HCT116 (cell line): ENCODE data around the gene RARG. TPM values are rescaled to one million over a fixed set of nuclear protein-coding genes. Genes with fewer than 3 reads are reported as not detected.

Experiments used
- ATAC-seq: fragments of 200-7000 bp; cut with Tn5 transposase; 2 replicates; pipeline ENCODE4 v1.9.1; 2020; ENCODE audit warnings: mild to moderate bottlenecking, moderate library complexity
- BruUV-seq: library from RNA; stranded (reverse); fragments of 400-500 nt; replicated peaks from 2 replicates; lab custom pipeline; 2021; lab: Mats Ljungman, UMichigan
- CTCF ChIA-PET: fragments of 300-600 bp; sonication (Branson Sonifier 250); formaldehyde crosslinking; loops from one replicate; lab custom pipeline; 2021; ENCODE audit warnings: antibody characterized with exemption; lab: Charles Lee
- POLR2A ChIA-PET: fragments of 300-600, 350-600 bp; sonication (Branson Sonifier 250); formaldehyde crosslinking; loops from one replicate; lab custom pipeline; 2021; ENCODE audit warnings: antibody characterized with exemption; lab: Charles Lee
- RAD21 ChIA-PET, 2 experiments: fragments of 300-600 bp; sonication (Branson Sonifier 250); formaldehyde crosslinking; loops; one replicate each; lab custom pipeline; 2023; ENCODE audit warnings: low total read pairs in 2 of 2; ENCODE audit not compliant: uncharacterized antibody in 2 of 2, unreplicated experiment in 2 of 2, low non-redundant PET in 1 of 2; lab: Charles Lee
- DNase-seq: peaks from one replicate; pipeline ENCODE4 v3.0.0-alpha.2; 2010; ENCODE audit warnings: low read depth, low spot score
- H2AFZ ChIP-seq: fragments of 200-600 bp; shearing (Covaris generic), sonication (generic); 2 replicates; pipeline ENCODE4 v1.6.1; 2017; ENCODE audit warnings: low read depth, mixed run types, mixed read lengths, antibody characterized with exemption, low read length; ENCODE audit not compliant: poor library complexity, severe bottlenecking
- H3K27ac ChIP-seq: 2 replicates; pipeline ENCODE4 v1.5.1; 2012; ENCODE audit warnings: low read depth, low read length
- H3K27me3 ChIP-seq: fragments of 200-600 bp; sonication (generic); 2 replicates; pipeline ENCODE4 v1.6.1; 2016; ENCODE audit warnings: mixed run types, low read length, mixed read lengths; ENCODE audit not compliant: insufficient read depth
- H3K36me3 ChIP-seq, 2 experiments: fragments of 200-500 bp in 1 of 2; fragments of 200-600 bp in 1 of 2; sonication (Bioruptor generic) in 1 of 2; sonication (generic) in 1 of 2; 2 replicates each; pipeline versions ENCODE4 v1.5.1 to v1.6.1; 2014 to 2016; ENCODE audit warnings: low read length in 2 of 2, inconsistent platforms in 1 of 2, mixed read lengths in 1 of 2, mixed run types in 1 of 2; ENCODE audit not compliant: insufficient read depth in 2 of 2, control insufficient read depth in 1 of 2
- H3K4me1 ChIP-seq, 2 experiments: fragments of 200-600 bp in 1 of 2; sonication (generic) in 1 of 2; 2 replicates each; pipeline versions ENCODE4 v1.5.1 to v1.6.1; 2012 to 2017; ENCODE audit warnings: low read length in 2 of 2, inconsistent platforms in 1 of 2, mild to moderate bottlenecking in 1 of 2, mixed read lengths in 1 of 2, mixed run types in 1 of 2, moderate library complexity in 1 of 2; ENCODE audit not compliant: insufficient read depth in 2 of 2, control insufficient read depth in 1 of 2
- H3K4me2 ChIP-seq: fragments of 200-600 bp; sonication (generic); 2 replicates; pipeline ENCODE4 v1.6.1; 2017; ENCODE audit warnings: mixed run types, low read length, mixed read lengths
- H3K4me3 ChIP-seq, 2 experiments: fragments of 200-600 bp in 1 of 2; sonication (generic) in 1 of 2; replicated peaks in 1 of 2; 2 replicates each; pipeline ENCODE4 v1.5.1; 2011 to 2016; ENCODE audit warnings: low read length in 2 of 2, control low read depth in 1 of 2, low read depth in 1 of 2, mild to moderate bottlenecking in 1 of 2, mixed read lengths in 1 of 2, mixed run types in 1 of 2
- H3K79me2 ChIP-seq: fragments of 200-600 bp; sonication (generic); 2 replicates; pipeline ENCODE4 v1.6.1; 2017; ENCODE audit warnings: mild to moderate bottlenecking, mixed run types, low read length, moderate library complexity, mixed read lengths; ENCODE audit not compliant: insufficient read depth
- H3K9ac ChIP-seq: fragments of 200-600 bp; sonication (generic); 2 replicates; pipeline ENCODE4 v1.6.1; 2016; ENCODE audit warnings: low read length, mixed read lengths
- H3K9me2 ChIP-seq: fragments of 200-600 bp; sonication (generic), shearing (Covaris generic); 2 replicates; pipeline ENCODE4 v1.6.1; 2017; ENCODE audit warnings: mixed run types, mild to moderate bottlenecking, moderate library complexity; ENCODE audit not compliant: insufficient read depth
- H3K9me3 ChIP-seq, 2 experiments: fragments of 200-500 bp in 1 of 2; fragments of 200-600 bp in 1 of 2; sonication (Bioruptor generic) in 1 of 2; sonication (generic) in 1 of 2; 2 replicates each; pipeline ENCODE4 v1.6.1; 2014 to 2017; ENCODE audit warnings: low read length in 2 of 2, mixed read lengths in 2 of 2, inconsistent platforms in 1 of 2, low read depth in 1 of 2, mild to moderate bottlenecking in 1 of 2, mixed run types in 1 of 2, moderate library complexity in 1 of 2; ENCODE audit not compliant: control insufficient read depth in 1 of 2, insufficient read depth in 1 of 2
- H4K20me1 ChIP-seq: fragments of 200-600 bp; sonication (generic), shearing (Covaris generic); 2 replicates; pipeline ENCODE4 v1.6.1; 2017; ENCODE audit warnings: mixed run types, mild to moderate bottlenecking, moderate library complexity; ENCODE audit not compliant: insufficient read depth
- CBX3 ChIP-seq: IDR thresholded peaks from 2 replicates; pipeline ENCODE4 v1.6.1; 2012; ENCODE audit warnings: low read depth
- EZH2phosphoT487 ChIP-seq: fragments of 200-600 bp; IDR thresholded peaks from 2 replicates; pipeline ENCODE4 v1.6.1; 2018; ENCODE audit warnings: antibody characterized with exemption, borderline replicate concordance
- JUND ChIP-seq: IDR thresholded peaks from 2 replicates; pipeline ENCODE4 v1.6.1; 2012
- SP1 ChIP-seq: IDR thresholded peaks from 2 replicates; pipeline ENCODE4 v1.6.1; 2012; ENCODE audit warnings: low read depth
- TCF7L2 ChIP-seq: IDR thresholded peaks from 2 replicates; pipeline ENCODE4 v1.7.0; 2011; ENCODE audit warnings: borderline replicate concordance, inconsistent platforms; ENCODE audit not compliant: insufficient read depth, insufficient read length; ENCODE audit errors: extremely low read depth
- ZNF274 ChIP-seq: fragments of 200-500 bp; sonication (Bioruptor generic); IDR thresholded peaks from 2 replicates; pipeline ENCODE4 v1.6.1; 2014; ENCODE audit warnings: mild to moderate bottlenecking, low read depth, low read length, inconsistent platforms
- intact Hi-C: fragments of 100-400 bp; cut with micrococcal nuclease; formaldehyde crosslinking; loops from 2 replicates; pipeline ENCODE4 v1.10.0; 2022
- total RNA-seq: library from RNA; stranded (reverse); gene quantifications from one replicate; pipeline ENCODE4 v1.2.1, GENCODE V29; 2021; ENCODE audit not compliant: unreplicated experiment
- TF ChIP-seq, protein P1 (sequence below): IDR thresholded peaks from 2 replicates; pipeline ENCODE4 v1.6.1; 2011; ENCODE audit warnings: mild to moderate bottlenecking, low read length, moderate library complexity; ENCODE audit not compliant: insufficient replicate concordance; ENCODE audit errors: extremely low read depth

The RARG gene
- total RNA-seq, 1 experiment from 2014 or later = 68.9 TPM

DNA sequence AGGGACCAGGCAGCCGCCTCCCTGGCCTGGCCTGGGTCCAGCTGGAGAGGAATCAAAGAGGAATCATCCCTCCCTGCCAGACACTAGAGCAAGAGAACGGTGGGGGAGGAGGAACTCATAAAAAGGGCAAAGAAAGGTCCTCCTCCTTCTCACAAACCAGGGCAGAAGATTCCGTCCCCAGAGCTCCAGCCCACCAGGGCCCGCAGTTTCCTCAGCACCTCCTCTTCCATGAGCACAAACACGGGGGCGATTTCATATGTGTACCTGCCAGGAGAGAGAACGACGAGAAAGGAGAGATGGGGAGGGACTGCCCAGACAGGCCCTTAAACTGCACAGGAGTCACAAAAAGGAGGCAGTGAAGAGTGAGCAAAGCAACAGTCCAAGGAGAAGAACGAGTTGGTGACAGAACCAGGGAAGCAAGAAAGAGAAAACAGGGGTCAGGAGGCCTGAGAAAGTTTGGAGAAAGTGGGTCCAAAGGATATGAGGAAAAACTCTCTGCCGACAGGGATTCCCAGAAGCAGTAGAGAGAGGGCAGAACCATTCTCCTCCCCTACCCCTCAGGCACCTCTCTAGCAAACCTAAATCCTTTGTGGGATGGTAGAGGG, 60.2 kb downstream of the RARG start:
- Histone ChIP-seq H3K79me2 (no peaks in the 10 kb centered on the region), H4K20me1 (no peaks in the 10 kb centered on the region), H3K9me3 (no peaks in the 10 kb centered on the region), H3K27me3 (no peaks in the 10 kb centered on the region), H3K9ac (no peak overlapping the region), H3K4me3 (no peak overlapping the region), H3K4me2 (peak overlapping the region; percentile 49), H3K27ac (no peak overlapping the region), H3K36me3 (no peaks in the 10 kb centered on the region), H3K4me1 (peaks cover 21 to 45% of the 10 kb centered on the region in 2 experiments; a peak in 3 of 4 replicates), H2AFZ (no peak overlapping the region), H3K9me2 (no peaks in the 10 kb centered on the region)
- no TSS peak for BruUV-seq
- DNase-seq (no peak), ATAC-seq (no peak)
- TF ChIP-seq SP1 = no peak
- TF ChIP-seq, protein P1, sequence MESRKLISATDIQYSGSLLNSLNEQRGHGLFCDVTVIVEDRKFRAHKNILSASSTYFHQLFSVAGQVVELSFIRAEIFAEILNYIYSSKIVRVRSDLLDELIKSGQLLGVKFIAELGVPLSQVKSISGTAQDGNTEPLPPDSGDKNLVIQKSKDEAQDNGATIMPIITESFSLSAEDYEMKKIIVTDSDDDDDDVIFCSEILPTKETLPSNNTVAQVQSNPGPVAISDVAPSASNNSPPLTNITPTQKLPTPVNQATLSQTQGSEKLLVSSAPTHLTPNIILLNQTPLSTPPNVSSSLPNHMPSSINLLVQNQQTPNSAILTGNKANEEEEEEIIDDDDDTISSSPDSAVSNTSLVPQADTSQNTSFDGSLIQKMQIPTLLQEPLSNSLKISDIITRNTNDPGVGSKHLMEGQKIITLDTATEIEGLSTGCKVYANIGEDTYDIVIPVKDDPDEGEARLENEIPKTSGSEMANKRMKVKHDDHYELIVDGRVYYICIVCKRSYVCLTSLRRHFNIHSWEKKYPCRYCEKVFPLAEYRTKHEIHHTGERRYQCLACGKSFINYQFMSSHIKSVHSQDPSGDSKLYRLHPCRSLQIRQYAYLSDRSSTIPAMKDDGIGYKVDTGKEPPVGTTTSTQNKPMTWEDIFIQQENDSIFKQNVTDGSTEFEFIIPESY = no peak
- TF ChIP-seq EZH2phosphoT487 = no peak
- TF ChIP-seq TCF7L2 = peak; percentile 64
- TF ChIP-seq CBX3 = no peak
- TF ChIP-seq ZNF274 = no peak
- no peak for TF ChIP-seq JUND
- POLR2A ChIA-PET = no interaction called here
- CTCF ChIA-PET = interaction anchor here (1.3 to 2.0 kb wide), 3 partner anchors 12 to 118 kb away, joined by 3 to 9 read pairs (median 7); no protein-coding TSS in a partner anchor
- RAD21 ChIA-PET = no interaction called here
- intact Hi-C loops = no loop called here
